Muscle of back (tissue), 11 donors: ENCODE results near the gene ANKRD44. TPM values are rescaled to one million over a fixed set of nuclear protein-coding genes. Genes with fewer than 3 reads are reported as not detected.
"Not testable (repeated sequence)": the region's sequence is repeated elsewhere in the genome, so short reads cannot be mapped to it uniquely, and the experiment has no call there.

Experiments used
- DNase-seq, 3 donors: peaks; one replicate each; pipeline versions ENCODE4 v3.0.0 to v3.0.0-alpha.2; 2013
- polyA plus RNA-seq, 10 donors: library from polyadenylated mRNA; unstranded; fragments of 120-200 nt; gene quantifications; one replicate each; pipeline ENCODE4 v1.2.1, GENCODE V29; 2013; ENCODE audit not compliant: insufficient read length in 10 of 10

Gene ANKRD44
- polyA plus RNA-seq, 10 donors = 8.9 to 27.0 (median 16.6) TPM

DNA sequence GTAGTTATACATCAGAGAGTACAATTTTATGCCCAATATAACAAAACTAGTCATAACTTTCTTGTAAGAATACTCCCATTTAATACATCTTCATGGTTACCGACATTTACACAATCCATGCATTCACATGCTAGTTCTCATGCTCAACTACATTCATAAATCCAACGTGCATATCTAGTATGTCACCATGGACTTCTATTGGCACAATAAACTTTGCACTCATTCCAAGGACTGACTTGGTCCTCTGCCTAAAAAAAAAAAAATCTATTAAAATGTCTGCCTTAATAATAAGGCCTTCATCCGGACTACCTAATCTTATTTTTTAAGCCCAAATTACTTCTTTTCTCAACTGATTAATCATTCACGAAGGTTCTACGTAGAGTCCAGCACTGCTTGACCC lies 276.3 kb downstream of the ANKRD44 start:
- DNase-seq = no peak

DNA sequence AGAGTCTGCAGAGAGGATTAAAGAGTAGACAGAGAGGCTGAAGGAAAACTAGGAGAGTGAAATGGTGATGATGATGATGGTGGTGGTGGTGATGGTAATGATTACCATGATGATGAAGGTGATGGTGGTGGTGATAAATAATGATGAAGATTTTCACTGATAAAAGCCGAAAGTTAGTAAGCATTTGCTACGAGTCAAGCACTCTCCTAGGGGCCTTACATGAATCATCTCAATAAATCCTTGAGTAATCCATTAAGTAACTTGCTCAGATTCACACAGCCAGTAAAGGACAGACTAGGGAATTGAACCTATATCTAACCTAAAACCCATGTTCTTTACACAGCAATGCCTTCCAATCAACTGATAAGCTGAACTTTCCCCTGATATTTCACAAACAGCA lies 277.4 kb downstream of the ANKRD44 start:
- DNase-seq = no peak

DNA sequence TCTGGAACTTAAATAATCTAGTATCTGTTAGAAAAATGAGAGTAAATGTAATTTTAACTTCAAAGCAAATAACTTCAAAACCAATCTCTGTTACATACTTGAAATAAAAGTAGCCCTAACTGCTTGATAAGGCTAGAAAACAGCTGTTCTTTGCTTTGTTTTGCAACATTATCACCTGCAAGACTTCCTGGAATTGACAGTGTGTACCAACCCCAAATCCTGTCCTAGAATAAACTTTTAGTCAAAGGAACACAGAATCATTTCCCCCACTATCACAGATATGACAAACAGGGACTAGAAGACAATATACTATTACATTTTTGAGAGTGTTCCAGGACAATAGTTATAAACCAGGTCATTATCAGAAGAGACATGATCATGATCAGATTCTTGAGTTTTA lies 278.8 kb downstream of the ANKRD44 start:
- DNase-seq = no peak

DNA sequence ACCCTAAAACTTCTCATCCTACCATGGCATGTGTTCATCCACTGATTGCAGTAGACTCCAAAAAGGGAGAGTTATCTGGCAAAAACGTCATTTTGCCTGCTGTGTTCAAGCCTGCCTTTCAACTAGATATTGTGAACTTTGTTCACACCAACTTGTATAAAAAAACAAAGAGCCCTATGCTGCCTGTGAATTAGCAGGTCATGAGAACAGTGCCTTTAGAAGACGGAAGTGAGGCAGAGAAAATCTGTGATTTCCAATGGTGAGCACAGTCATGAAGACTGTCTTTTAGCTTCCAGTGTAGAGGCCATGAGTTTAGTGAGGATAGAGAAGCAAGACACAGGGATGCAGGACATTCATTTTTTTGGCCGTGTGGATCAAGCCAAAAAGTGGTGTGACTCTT lies 280.5 kb downstream of the ANKRD44 start:
- no peak for DNase-seq

DNA sequence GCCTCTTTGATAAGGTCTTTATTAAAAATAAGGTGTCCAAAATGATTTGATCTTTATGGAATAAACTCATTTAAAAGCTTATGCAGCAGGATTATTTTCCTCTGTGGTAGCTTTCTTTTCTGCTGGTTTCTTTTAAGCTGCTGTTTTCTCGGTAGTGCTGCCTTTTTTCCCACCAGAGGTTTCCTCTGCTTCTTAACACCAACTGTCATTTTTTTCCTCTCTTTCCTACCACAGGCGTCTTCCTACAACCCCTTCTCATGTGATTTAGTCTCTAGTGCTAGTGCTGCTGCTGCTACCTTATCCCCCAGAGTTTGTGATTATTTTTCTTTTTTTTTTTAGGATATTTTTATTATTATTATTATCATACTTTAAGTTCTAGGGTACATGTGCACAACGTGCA lies 281.9 kb downstream of the ANKRD44 start:
- no peak for DNase-seq

DNA sequence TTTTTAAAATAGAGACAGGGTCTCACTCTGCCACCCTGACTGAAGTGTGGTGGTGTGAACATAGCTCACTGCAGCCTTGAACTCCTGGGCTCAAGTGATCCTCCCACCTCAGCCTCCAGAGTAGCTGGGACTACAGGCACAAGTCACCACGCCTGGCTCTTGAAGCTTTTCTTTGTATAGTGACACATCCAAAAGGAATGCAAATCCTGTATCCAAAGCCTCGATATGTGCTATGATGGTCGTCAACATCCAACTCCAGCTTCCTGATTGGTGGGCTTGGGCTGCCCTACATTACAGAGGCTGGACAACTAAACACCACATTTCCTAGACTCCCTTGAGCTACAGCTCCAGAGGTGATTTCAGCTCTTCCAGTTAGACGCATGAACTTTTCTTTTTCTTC lies 282.4 kb downstream of the ANKRD44 start:
- peak in 1 of 3 donors; percentile 64 for DNase-seq

DNA sequence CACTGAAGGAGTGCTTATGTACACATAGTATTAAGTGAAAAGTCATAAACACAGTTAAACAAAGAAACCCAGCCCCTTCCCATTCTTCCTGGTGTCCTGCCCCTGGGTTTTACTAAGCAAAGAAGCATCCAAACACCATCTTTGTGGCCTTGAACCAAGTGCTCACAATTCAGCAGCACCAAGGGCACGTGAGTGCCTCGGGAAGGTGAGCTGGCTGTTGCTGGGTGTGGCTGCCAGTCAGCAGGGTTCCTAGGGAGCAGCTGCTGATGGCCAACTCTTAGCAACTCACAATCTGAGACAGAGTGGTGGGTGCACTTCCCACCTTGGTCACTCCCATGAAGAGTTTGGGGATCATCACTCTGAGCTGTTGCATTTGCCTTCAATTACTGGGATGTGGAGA lies 286.4 kb downstream of the ANKRD44 start:
- no peak for DNase-seq

DNA sequence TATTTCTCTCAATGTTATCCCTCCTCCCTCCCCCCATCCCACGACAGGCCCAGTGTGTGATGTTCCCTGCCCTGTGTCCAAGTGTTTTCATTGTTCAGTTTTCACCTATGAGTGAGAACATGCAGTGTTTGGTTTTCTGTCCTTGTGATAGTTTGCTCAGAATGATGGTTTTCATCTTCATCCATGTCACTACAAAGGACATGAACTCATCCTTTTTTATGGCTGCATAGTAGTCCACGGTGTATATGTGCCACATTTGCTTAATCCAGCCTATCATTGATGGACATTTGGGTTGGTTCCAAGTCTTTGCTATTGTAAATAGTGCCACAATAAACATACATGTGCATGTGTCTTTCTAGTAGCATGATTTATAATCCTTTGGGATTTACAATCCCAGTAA lies 289.7 kb downstream of the ANKRD44 start:
- not testable (repeated sequence) for DNase-seq

DNA sequence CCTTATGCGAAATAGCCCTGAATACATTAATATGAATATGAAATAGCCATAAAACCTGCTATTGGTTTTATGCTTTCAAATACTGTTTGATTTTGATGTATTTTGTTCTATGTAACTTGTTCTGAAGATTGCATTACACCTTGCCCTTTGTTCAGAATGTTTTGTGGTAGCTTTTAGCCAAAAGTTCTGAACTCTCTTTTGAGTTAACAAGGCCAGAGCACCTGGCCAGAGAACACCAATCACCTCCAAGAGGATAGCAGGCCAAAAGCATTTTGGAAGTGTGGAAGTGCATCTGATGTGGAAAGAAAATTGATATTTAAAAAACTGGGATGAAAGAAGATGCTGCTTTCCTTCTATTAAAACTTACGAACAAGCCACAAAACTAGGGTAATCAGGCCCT lies 297.5 kb downstream of the ANKRD44 start:
- DNase-seq = no peak

DNA sequence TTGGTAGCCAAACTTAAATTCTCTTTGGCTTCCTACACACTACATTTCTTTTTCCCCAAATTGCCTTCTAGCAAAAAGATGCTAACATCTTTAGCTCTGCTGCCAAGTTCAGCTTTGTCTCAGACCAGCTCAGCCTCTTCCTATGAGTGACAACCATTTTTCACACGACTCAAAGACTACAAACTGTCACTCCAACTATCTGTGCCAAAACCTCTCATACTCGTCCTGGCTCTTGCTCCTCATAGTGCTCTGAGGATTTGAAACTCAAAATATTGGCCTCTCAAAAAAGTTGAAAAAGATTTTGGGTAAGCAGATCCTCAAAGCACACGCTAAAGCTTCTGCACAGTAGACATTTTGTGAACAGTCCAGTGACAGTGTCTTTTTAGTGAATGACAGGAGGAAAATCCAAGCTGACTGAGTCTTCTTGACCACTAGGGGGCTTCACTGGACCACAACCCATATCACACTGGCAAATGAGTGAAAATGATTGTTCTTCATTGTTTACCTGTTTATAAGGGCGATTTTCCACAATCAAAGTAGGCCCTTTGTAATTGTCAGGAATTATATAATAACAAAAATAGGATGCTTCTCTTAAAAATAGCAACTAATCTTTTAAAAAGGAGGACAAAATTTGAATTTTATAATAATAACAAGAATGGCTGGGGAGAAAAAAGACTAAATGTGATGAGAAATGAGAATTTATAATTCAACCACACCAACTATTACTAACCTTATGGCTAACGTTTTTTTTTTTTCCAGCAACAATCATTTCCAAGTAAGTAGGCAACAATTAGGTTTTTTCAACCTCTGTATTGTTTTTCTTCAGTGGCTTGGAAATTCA lies 298.6 kb downstream of the ANKRD44 start:
- DNase-seq = peak; percentile 29 to 60 (median 59)

DNA sequence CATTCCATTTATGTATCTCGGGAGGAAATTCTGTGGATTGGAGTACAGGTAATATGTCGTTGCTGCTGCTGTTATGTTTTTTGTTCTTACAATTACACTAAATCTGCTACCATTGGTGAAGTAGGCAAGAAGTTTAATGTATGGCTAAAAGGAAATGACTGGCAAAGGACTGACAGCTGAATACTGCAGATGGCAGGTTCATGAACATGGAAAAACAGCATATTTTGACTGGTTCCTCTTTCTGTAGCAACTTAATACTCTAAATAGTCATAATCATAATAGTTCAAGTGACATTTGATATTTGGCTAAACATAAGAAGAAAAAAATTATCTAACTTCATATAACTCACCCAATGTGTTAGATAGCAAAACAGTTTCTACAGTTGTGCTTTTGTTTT lies 299.6 kb downstream of the ANKRD44 start:
- no peak for DNase-seq

DNA sequence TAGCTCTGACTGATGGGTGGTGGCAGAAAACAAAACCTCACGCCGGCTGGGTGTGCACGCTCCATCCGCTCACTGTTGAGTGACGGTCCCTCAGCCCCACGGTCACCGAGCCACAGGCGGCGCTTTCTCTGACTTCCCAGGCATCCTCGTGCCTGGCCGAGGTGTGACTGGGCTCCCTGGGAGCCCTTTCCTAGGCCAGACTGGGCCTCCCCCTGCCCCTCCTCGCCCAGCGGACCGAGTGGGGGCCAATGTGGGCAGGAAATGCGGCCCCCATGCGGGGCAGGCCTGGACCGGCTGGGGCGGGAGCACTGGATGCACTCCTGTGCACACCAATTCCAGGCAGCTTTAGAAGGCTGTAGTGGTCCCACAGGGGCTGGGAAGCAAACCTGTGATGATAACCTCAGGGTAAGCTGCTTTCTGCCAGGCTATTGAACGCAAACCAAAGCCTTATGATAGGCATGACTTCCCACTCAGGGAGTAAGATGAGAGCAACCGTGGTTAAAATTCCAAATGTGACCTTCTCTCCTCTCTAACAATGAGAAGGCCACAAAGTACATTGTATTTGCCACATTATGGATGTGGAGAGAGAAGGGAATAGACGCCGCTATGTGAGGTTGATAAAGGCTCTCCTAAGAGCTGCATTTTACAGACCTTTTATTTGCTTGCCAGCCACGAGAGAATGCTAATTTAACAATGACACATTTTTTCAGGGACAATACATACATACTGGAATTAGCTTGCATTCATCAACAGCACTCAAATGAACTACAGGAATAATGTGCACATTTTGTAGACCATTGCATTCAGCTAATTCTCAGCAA lies 300.2 kb downstream of the ANKRD44 start:
- DNase-seq = no peak

DNA sequence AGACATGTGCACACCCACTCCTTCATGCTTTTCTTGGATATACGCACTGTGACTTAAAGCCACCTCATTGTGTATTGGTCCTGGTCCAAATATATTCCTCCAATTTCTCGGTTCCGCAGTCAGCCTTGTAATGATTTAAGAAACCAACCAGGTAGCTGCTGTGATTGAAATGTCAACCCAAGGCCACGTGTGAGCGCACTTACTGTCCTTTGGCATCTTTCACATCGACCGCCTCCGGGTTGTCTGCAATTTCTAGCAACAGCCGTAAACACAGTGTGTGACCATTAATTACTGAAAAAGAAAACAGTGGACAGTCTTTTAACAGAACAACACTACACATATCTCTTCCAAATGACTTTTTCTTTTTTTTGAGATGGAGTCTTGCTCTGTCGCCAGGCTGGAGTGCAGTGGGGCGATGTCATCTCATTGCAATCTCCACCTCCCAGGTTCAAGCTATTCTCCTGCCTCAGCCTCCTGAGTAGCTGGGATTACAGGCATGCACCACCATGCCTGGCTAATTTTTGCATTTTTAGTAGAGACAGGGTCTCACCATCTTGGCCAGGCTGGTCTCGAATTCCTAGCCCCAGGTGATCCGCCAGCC lies 301.7 kb downstream of the ANKRD44 start:
- not testable (repeated sequence) for DNase-seq

DNA sequence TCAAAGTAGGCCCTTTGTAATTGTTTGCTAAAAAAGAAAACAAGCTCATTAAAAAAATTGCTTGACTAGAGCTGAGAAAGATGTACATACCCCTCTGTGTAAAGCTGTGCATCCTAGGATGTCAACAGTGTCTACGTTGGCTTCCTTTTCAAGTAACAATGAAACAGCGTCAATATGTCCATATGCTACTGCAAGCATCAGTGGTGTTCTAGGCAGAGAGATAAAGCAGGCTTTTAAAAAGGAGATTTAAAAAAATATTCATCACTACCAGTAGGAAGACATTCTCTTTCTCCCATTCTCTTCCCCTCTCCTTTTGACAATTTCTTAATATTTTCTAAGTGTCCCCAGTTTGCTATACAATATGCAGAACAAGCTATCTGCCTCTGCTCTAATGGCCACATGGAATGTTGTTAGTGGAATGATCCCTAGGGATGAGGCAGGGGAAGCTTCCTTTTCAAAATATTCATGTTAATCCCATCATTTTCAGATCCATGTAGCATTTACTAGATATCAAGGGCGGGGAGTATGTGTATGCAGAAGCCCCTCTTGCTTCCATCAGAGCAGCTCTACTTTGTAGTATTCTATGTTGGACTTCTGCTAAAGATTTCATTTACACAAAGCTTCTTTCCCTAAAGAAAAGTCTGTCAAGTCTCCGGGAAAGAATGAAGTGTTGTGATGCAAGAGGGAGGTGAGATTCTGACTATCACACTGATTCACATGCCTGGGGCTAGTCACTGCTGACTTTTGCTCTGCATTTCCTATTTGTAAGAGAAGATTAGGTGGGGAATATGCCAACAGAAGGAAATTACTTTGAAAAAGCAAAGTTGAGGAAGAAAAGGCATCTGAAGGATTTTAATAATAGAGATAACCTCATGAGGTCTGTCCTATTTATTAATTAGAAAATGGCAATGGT lies 302.6 kb downstream of the ANKRD44 start:
- no peak for DNase-seq

DNA sequence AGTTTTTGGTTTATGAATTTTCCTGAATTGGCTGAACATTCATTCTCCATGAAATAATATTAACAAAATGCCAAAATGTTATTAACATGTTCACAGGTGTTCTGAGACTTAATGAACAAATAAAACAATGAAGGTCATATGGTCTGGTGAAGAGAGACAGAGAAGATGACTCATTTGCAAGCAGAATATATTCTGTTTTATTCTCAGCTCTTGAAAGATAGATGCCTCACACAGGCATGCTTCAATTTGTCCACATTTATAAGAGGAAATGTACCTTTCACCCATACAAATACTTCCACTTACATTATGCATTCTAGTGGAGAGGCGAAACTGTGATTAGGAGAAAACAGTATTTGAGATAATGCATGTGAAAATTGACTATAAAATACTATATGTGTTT lies 308.7 kb downstream of the ANKRD44 start:
- no peak for DNase-seq

DNA sequence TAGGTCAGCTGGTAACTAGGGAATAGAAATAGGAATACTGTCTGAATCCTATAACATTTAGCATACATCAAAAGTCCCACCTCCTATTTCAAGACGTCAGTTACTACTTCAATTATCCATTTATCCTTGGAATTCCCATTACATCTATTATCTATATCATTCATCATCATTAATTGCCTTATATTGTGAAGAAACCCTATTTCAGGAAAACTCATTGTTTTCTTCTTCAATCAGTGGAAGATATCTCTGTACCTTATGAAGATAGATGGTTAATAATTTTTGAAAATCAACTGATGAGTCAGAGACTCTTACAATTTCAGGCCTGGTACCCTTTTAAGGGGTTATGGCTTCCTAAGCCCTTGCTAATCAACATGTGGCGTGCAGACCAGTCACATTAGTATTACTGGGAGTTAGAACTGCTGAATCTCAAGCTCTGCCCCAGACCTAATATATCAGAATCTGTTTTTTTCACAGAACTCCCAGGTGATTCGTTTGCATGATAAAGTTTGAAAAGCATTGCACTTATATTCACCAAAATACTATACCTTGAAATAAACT lies 314.7 kb downstream of the ANKRD44 start:
- no peak for DNase-seq

DNA sequence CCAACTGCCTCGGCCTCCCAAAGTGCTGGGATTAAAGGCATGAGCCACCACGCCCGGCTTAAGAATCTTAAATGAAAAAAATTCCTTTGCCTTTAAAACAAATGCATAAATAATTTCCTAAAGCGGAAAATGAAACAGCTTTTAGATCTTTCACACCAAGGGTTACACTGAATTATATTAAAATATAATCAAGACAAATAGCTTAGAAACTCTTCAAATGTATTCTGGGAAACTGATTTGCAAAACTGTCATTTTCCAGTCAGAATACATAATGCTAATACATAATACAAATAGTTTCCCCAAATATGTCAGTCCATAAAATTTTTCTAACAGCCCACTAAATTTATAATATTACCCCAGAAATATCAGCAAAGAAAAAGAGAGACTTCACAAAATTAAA lies 315.8 kb downstream of the ANKRD44 start:
- no peak for DNase-seq

DNA sequence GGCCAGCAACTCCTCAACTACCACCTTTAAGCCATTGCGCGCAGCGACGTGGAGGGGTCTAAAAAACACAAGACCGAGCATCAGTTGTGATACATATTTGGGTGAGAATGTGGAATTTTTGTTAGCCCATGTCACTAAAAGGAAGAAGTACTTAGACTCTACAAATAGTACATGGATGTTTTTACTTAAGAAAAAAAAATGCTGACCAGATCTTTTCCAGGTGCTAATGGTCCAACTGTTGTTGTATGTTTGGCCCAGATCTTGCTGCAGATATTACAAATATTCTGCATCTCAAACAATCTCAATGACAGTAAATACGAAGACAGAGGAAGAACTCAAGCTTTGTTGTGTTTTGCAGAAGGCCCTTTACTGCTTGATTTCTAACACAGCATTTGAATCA lies 317.0 kb downstream of the ANKRD44 start:
- DNase-seq = no peak

DNA sequence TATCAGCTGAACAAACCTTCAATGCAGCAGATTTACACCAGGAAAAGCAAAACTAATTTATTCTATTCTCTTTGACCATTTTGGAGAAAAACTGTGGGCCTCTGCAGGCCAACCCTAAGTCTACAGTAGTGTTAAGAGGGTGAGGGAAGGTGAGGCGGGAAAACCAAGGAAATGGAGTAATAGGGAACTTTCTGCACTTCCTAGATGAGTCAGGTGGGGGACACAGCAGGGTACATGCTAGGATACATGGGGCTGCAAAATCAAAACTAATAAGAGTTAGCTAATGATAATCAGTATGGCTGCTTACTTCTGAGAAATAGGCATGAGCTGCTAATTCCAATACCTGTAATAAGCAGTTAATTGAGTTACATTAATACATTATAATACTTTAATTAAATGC lies 318.1 kb downstream of the ANKRD44 start:
- DNase-seq = no peak

DNA sequence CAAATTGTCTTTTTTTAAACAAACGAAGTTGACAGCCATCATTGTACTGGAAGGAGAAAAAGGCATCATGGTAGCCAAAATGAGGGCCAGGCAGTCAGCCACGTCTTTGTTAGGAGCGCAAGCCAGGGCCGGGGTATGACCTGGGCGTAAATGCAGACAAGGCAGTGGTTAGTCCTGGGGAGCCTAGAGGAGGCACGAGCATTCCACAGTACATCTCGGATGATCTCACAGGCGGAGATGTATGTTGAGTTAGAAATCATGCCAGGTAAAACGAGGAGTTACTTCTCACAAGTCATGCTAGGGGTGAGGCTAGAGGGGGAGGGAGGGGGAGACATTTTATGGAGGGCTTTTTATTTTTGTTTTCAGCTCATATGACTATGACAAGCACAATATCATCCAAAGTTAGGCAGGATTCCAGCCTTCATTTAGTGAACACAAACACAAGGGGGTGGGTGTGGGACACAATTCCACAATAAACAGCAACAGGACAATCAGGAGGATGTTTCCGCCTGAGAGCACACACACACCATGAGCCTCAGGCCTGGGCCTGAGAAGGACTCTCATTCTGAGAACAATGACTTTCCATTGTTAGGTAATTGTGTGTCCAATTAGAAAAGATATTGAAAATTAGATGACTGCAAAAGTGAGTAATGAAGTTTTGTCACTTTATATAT lies 319.7 kb downstream of the ANKRD44 start:
- no peak for DNase-seq

DNA sequence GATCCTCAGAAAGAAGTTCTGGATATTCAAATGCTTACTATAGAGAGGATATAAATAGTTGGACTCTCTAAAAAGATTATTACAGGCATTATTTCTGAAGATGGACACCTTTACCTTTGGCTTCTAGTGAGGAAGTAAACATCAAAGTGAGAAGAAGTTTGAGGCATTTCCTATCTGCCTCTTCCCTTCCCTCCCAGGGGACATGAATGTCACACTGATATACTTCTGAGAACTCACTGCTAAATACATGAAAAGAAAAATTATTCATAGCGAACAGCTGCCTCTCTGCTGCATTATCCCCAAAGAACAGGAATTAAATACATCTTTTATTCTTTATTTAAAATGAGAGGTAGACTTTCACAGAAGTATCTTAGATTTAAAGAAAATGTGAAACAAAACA lies 320.5 kb downstream of the ANKRD44 start:
- no peak for DNase-seq
